Activated CD4-positive, alpha-beta T cell treated with anti-CD3 and anti-CD28 coated beads for 36 hours (primary cell): Measurements from ENCODE around the gene DMRTC2. TPM values are rescaled to one million over a fixed set of nuclear protein-coding genes. Genes with fewer than 3 reads are reported as not detected.

Experiments
- ATAC-seq: fragments of 200-7000 bp; cut with Tn5 transposase; one replicate; pipeline ENCODE4 v1.10.0; 2021; ENCODE audit warnings: mild to moderate bottlenecking, moderate library complexity
- CTCF ChIA-PET: fragments of 350-600 bp; sonication (Branson Sonifier 250); formaldehyde crosslinking; loops from one replicate; lab custom pipeline; 2021; ENCODE audit warnings: antibody characterized with exemption; lab: Charles Lee
- POLR2A ChIA-PET: fragments of 350-600 bp; sonication (Branson Sonifier 250); formaldehyde crosslinking; loops from one replicate; lab custom pipeline; 2021; ENCODE audit warnings: antibody characterized with exemption, inconsistent platforms; lab: Charles Lee
- DNase-seq: peaks from one replicate; pipeline ENCODE4 v3.0.0-alpha.2; 2020
- H3K27ac Mint-ChIP-seq: one replicate; pipeline ENCODE4 v1.8.0; 2021; ENCODE audit warnings: mixed read lengths
- H3K27me3 Mint-ChIP-seq: one replicate; pipeline ENCODE4 v1.8.0; 2021; ENCODE audit warnings: mixed read lengths
- H3K36me3 Mint-ChIP-seq: one replicate; pipeline ENCODE4 v1.8.0; 2021; ENCODE audit warnings: low read depth, mixed read lengths
- H3K4me1 Mint-ChIP-seq: one replicate; pipeline ENCODE4 v1.8.0; 2021; ENCODE audit warnings: mixed read lengths
- H3K4me3 Mint-ChIP-seq: one replicate; pipeline ENCODE4 v1.8.0; 2021; ENCODE audit warnings: mild to moderate bottlenecking, moderate library complexity, mixed read lengths
- H3K9me3 Mint-ChIP-seq: one replicate; pipeline ENCODE4 v1.8.0; 2021; ENCODE audit warnings: low read depth, mixed read lengths
- intact Hi-C, 2 experiments: fragments of 100-400 bp; cut with DNase I in 1 of 2; cut with micrococcal nuclease in 1 of 2; formaldehyde crosslinking; loops; one replicate each; pipeline versions ENCODE4 v1.14.2 to v1.15.1; 2022 to 2024; cut with DNase I, micrococcal nuclease
- total RNA-seq, 2 experiments: library from RNA; stranded (reverse); gene quantifications; one replicate each; pipeline ENCODE4 v1.2.3, GENCODE V29; 2021

The DMRTC2 gene
- total RNA-seq, 2 experiments from 2014 or later: not detected

GRCh38 chr19:41811036-41811435, 33.8 kb upstream of the DMRTC2 start:
- DNase-seq (no peak), ATAC-seq (no peak)
- peaks cover 6% of the 10 kb centered on the region for H3K27me3 Mint-ChIP-seq
- no peak overlapping the region for H3K4me3 Mint-ChIP-seq
- no peaks in the 10 kb centered on the region for H3K9me3 Mint-ChIP-seq
- no peaks in the 10 kb centered on the region for H3K4me1 Mint-ChIP-seq
- ChIA-PET CTCF (interaction anchor here (0.9 to 1.9 kb wide), 5 partner anchors 9 to 25 kb away, joined by 4 to 11 read pairs (median 5); no protein-coding TSS in a partner anchor), POLR2A (no interaction called here)
- intact Hi-C loops: no loop called here
- H3K36me3 Mint-ChIP-seq: no peaks in the 10 kb centered on the region
- no peak overlapping the region for H3K27ac Mint-ChIP-seq

- no peak for ATAC-seq
- H3K27ac Mint-ChIP-seq: no peak overlapping the region
- H3K36me3 Mint-ChIP-seq: no peaks in the 10 kb centered on the region
- H3K9me3 Mint-ChIP-seq: no peaks in the 10 kb centered on the region
- CTCF ChIA-PET: interaction anchor here (0.7 to 1.9 kb wide), 5 partner anchors 9 to 59 kb away, joined by 3 to 11 read pairs (median 3); no protein-coding TSS in a partner anchor
- no peak for DNase-seq
- POLR2A ChIA-PET: no interaction called here
- intact Hi-C loops: no loop called here
- peaks cover 6% of the 10 kb centered on the region for H3K27me3 Mint-ChIP-seq
- H3K4me3 Mint-ChIP-seq: no peak overlapping the region
- no peaks in the 10 kb centered on the region for H3K4me1 Mint-ChIP-seq
Observed at GRCh38 chr19:41811981-41812380, 32.9 kb upstream of the DMRTC2 start.

GRCh38 chr19:41813911-41814310, 30.9 kb upstream of the DMRTC2 start:
- POLR2A ChIA-PET: interaction anchor here (0.7 kb wide), 1 partner anchor 31 kb away, joined by 3 read pairs; the partner anchor contains the start of genes DMRTC2 and LYPD4
- CTCF ChIA-PET: interaction anchor here (1.0 to 1.3 kb wide), 2 partner anchors 18 to 20 kb away, joined by 4 read pairs; no protein-coding TSS in a partner anchor
- H3K9me3 Mint-ChIP-seq: no peaks in the 10 kb centered on the region
- H3K27me3 Mint-ChIP-seq: peaks cover 4% of the 10 kb centered on the region
- ATAC-seq: no peak
- intact Hi-C loops: no loop called here
- no peak overlapping the region for H3K4me3 Mint-ChIP-seq
- no peaks in the 10 kb centered on the region for H3K4me1 Mint-ChIP-seq
- no peak for DNase-seq
- no peaks in the 10 kb centered on the region for H3K36me3 Mint-ChIP-seq
- H3K27ac Mint-ChIP-seq: no peak overlapping the region

DNA sequence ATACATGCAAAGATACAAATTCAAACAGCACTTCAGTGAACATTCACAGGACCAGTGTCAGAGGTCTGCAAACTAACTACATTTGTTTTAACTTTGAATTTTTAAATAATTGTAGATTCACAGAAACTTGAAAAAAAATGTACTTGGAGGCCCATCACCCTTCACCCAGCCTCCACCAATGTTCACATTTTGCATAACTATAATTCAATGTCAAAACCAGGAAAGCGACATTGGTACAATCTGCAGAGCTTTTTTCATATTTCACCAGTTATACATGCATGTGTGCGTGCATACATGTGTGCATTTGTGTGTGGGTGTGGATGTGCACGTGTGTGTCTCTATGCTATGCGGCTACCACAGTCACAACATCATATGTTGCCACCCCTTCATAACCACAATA, 29.5 kb upstream of the DMRTC2 start:
- Mint-ChIP-seq H3K4me1 (no peaks in the 10 kb centered on the region), H3K27ac (no peak overlapping the region), H3K9me3 (no peaks in the 10 kb centered on the region), H3K36me3 (no peaks in the 10 kb centered on the region), H3K27me3 (peaks cover 2% of the 10 kb centered on the region), H3K4me3 (no peak overlapping the region)
- CTCF ChIA-PET: interaction anchor here (0.9 kb wide), 1 partner anchor 22 kb away, joined by 3 read pairs; no protein-coding TSS in a partner anchor
- POLR2A ChIA-PET: no interaction called here
- DNase-seq (no peak), ATAC-seq (no peak)
- intact Hi-C loops: no loop called here

GRCh38 chr19:41816761-41817160, 28.1 kb upstream of the DMRTC2 start:
- ATAC-seq: no peak
- Mint-ChIP-seq H3K9me3 (no peaks in the 10 kb centered on the region), H3K27ac (no peak overlapping the region), H3K4me3 (no peak overlapping the region), H3K36me3 (no peaks in the 10 kb centered on the region), H3K4me1 (no peaks in the 10 kb centered on the region), H3K27me3 (peaks cover 9% of the 10 kb centered on the region)
- no peak for DNase-seq
- intact Hi-C loops: no loop called here
- ChIA-PET CTCF (interaction anchor here (0.6 to 2.0 kb wide), 6 partner anchors 22 to 1276 kb away, joined by 3 to 6 read pairs (median 3); no protein-coding TSS in a partner anchor), POLR2A (interaction anchor here (0.5 kb wide), 1 partner anchor 17 kb away, joined by 3 read pairs; no protein-coding TSS in a partner anchor)

GRCh38 chr19:41821003-41821735, 23.7 kb upstream of the DMRTC2 start:
- Mint-ChIP-seq H3K4me3 (no peak overlapping the region), H3K9me3 (no peaks in the 10 kb centered on the region), H3K4me1 (no peaks in the 10 kb centered on the region), H3K27me3 (peaks cover 10% of the 10 kb centered on the region), H3K36me3 (no peaks in the 10 kb centered on the region), H3K27ac (no peak overlapping the region)
- intact Hi-C loops: loop anchor here (1.0 to 10.0 kb wide), 3 partner anchors 28 to 326 kb away; no protein-coding TSS in a partner anchor
- ChIA-PET POLR2A (no interaction called here), CTCF (interaction anchor here (0.6 to 9.6 kb wide), 19 partner anchors 9 to 1887 kb away, joined by 3 to 137 read pairs (median 4); partner anchors contain the start of genes CEACAM3 and FCGBP)
- peak; percentile 67 for DNase-seq
- peak; percentile 90 for ATAC-seq

- ATAC-seq (no peak), DNase-seq (no peak)
- Mint-ChIP-seq H3K27me3 (peaks cover 19% of the 10 kb centered on the region), H3K36me3 (no peaks in the 10 kb centered on the region), H3K4me3 (no peak overlapping the region), H3K9me3 (no peaks in the 10 kb centered on the region), H3K27ac (no peak overlapping the region), H3K4me1 (no peaks in the 10 kb centered on the region)
- intact Hi-C loops: loop anchor here in 1 of 2 experiments (5.0 kb wide), 1 partner anchor 46 kb away; no protein-coding TSS in a partner anchor
- ChIA-PET CTCF (interaction anchor here (0.7 to 6.3 kb wide), 5 partner anchors 12 to 178 kb away, joined by 3 to 34 read pairs (median 8); no protein-coding TSS in a partner anchor), POLR2A (no interaction called here)
Observed at GRCh38 chr19:41837981-41838708, 6.7 kb upstream of the DMRTC2 start.

- CTCF ChIA-PET: interaction anchor here (0.7 to 6.3 kb wide), 5 partner anchors 12 to 269 kb away, joined by 3 to 34 read pairs (median 4); no protein-coding TSS in a partner anchor
- intact Hi-C loops: loop anchor here in 1 of 2 experiments (5.0 kb wide), 1 partner anchor 47 kb away; no protein-coding TSS in a partner anchor
Observed at GRCh38 chr19:41839211-41839610, 5.6 kb upstream of the DMRTC2 start.

GRCh38 chr19:41843371-41843770, 1.5 kb upstream of the DMRTC2 start:
- no peak overlapping the region for H3K27ac Mint-ChIP-seq
- no peaks in the 10 kb centered on the region for H3K36me3 Mint-ChIP-seq
- peaks cover 10% of the 10 kb centered on the region for H3K27me3 Mint-ChIP-seq
- no peaks in the 10 kb centered on the region for H3K9me3 Mint-ChIP-seq
- DNase-seq: no peak
- ChIA-PET CTCF (interaction anchor here (0.7 to 1.4 kb wide), 2 partner anchors 16 to 50 kb away, joined by 3 to 4 read pairs; no protein-coding TSS in a partner anchor), POLR2A (no interaction called here)
- intact Hi-C loops: no loop called here
- ATAC-seq: no peak
- H3K4me1 Mint-ChIP-seq: no peaks in the 10 kb centered on the region
- H3K4me3 Mint-ChIP-seq: no peak overlapping the region

More at GRCh38 chr19:41839211-41839610, 5.6 kb upstream of the DMRTC2 start:
- ATAC-seq (no peak), DNase-seq (no peak)
- Mint-ChIP-seq H3K27ac (no peak overlapping the region), H3K27me3 (peaks cover 21% of the 10 kb centered on the region), H3K4me3 (no peak overlapping the region), H3K4me1 (no peaks in the 10 kb centered on the region), H3K9me3 (no peaks in the 10 kb centered on the region), H3K36me3 (no peaks in the 10 kb centered on the region)
- POLR2A ChIA-PET: no interaction called here

GRCh38 chr19:41844601-41845000, 241 bp upstream of the DMRTC2 start, which contains the start of gene LYPD4:
LYPD4 (minus strand) TSS chr19:41844683; CDS start chr19:41839285, 5,398 bp downstream.
- H3K4me3 Mint-ChIP-seq: no peak within 1 kb of the TSS
- ATAC-seq (no peak), DNase-seq (no peak)
- peaks cover 2% of the 10 kb centered on the region for H3K27me3 Mint-ChIP-seq
- no peaks in the 10 kb centered on the region for H3K36me3 Mint-ChIP-seq
- H3K9me3 Mint-ChIP-seq: no peaks in the 10 kb centered on the region
- no peak within 1 kb of the TSS for H3K27ac Mint-ChIP-seq
- CTCF ChIA-PET: interaction anchor here (0.6 to 1.0 kb wide), 2 partner anchors 14 kb away, joined by 3 read pairs; no protein-coding TSS in a partner anchor
- intact Hi-C loops: no loop called here
- no peaks in the 10 kb centered on the region for H3K4me1 Mint-ChIP-seq
- POLR2A ChIA-PET: interaction anchor here (0.6 kb wide), 1 partner anchor 30 kb away, joined by 3 read pairs; no protein-coding TSS in a partner anchor
